MCF 10A (cell line): Measurements from ENCODE around the gene PIANP. TPM values are rescaled to one million over a fixed set of nuclear protein-coding genes. Genes with fewer than 3 reads are reported as not detected.

Source experiments
- BruUV-seq: library from RNA; stranded (reverse); fragments of 400-500 nt; replicated peaks from 2 replicates; lab custom pipeline; 2021; lab: Mats Ljungman, UMichigan
- CTCF ChIA-PET: fragments of 300-600 bp; sonication (Branson Sonifier 250); formaldehyde crosslinking; extraction: SDS; loops from one replicate; lab custom pipeline; 2021; ENCODE audit warnings: antibody characterized with exemption, inconsistent platforms; lab: Yijun Ruan, JAX
- POLR2A ChIA-PET: fragments of 300-600, 350-650 bp; sonication (Branson Sonifier 250); formaldehyde crosslinking; extraction: SDS; loops from one replicate; lab custom pipeline; 2020; ENCODE audit warnings: antibody characterized with exemption, inconsistent platforms; lab: Yijun Ruan, JAX
- DNase-seq: peaks from one replicate; pipeline ENCODE4 v3.0.0-alpha.2; 2018; ENCODE audit not compliant: unreplicated experiment
- H3K27ac Mint-ChIP-seq: one replicate; pipeline ENCODE4 v1.8.0; 2022; ENCODE audit warnings: mild to moderate bottlenecking, low read depth, mixed read lengths; ENCODE audit not compliant: unreplicated experiment
- H3K27me3 Mint-ChIP-seq: one replicate; pipeline ENCODE4 v1.8.0; 2022; ENCODE audit warnings: mixed read lengths; ENCODE audit not compliant: insufficient read depth, unreplicated experiment
- H3K36me3 Mint-ChIP-seq: one replicate; pipeline ENCODE4 v1.8.0; 2022; ENCODE audit warnings: mild to moderate bottlenecking, moderate library complexity, mixed read lengths; ENCODE audit not compliant: insufficient read depth, unreplicated experiment
- H3K4me1 Mint-ChIP-seq: one replicate; pipeline ENCODE4 v1.8.0; 2022; ENCODE audit warnings: mixed read lengths; ENCODE audit not compliant: insufficient read depth, unreplicated experiment
- H3K4me3 Mint-ChIP-seq: one replicate; pipeline ENCODE4 v1.8.0; 2022; ENCODE audit warnings: mild to moderate bottlenecking, moderate library complexity, mixed read lengths; ENCODE audit not compliant: unreplicated experiment
- H3K9me3 Mint-ChIP-seq: one replicate; pipeline ENCODE4 v1.8.0; 2022; ENCODE audit warnings: mixed read lengths; ENCODE audit not compliant: unreplicated experiment
- intact Hi-C: fragments of 100-400 bp; cut with micrococcal nuclease; formaldehyde crosslinking; loops from 2 replicates; pipeline ENCODE4 v1.14.1; 2022
- total RNA-seq: library from RNA; stranded (reverse); gene quantifications from 2 replicates; pipeline ENCODE4 v1.2.3, GENCODE V29; 2022
- TF ChIP-seq, protein P1 (sequence below): fragments of 200-600 bp; IDR thresholded peaks from one replicate; pipeline ENCODE4 v1.8.0; 2022; ENCODE audit warnings: antibody characterized with exemption, mild to moderate bottlenecking; ENCODE audit not compliant: unreplicated experiment

The PIANP gene
- total RNA-seq, 1 experiment from 2014 or later, result not detected

DNA sequence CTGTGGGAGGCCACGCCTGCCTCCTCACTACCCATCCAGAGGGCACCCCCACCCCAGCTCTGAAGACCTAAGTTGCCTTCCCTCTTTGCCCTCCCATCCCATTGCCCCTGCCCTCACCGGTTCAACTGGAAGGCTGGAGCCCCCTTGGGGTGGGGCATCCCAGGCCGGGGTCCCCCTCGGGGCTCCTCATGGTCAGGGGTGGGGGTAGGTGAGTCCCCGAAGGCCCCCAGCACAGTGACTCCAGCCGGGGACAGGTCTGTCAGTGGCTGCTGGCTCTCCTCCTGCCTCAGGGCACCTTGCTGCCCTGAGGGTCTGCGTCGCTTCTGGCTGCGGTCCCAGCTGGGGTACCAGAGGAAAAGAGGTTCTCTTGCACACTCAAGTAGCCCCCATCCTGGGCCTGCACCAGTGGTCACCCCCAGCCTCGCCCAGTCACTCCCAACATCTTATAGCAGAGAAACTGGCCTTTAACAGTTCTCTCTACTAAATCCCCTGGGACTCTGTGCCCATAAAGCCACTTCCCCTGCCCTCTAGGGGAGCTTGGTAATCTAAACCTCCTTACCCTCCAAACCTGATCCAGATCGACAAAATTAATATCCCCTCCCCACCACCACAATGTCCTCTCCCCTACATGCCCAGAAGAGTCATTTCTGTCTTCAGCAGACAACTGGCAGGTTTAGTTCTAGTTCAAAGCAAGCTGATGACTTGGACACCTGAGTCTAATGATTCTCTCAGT is 5.1 kb downstream of the PIANP start:
- H3K4me1 Mint-ChIP-seq, result peaks cover 8% of the 10 kb centered on the region
- H3K36me3 Mint-ChIP-seq, result no peaks in the 10 kb centered on the region
- ChIA-PET POLR2A (interaction anchor here (0.9 to 1.3 kb wide), 3 partner anchors 10 to 28 kb away, joined by 3 to 9 read pairs (median 5); partner anchors contain the start of gene COPS7A), CTCF (interaction anchor here (0.6 to 1.3 kb wide), 4 partner anchors 11 to 88 kb away, joined by 3 read pairs; no protein-coding TSS in a partner anchor)
- DNase-seq, result no peak
- intact Hi-C loops, result loop anchor here (2.0 to 5.0 kb wide), 2 partner anchors 133 to 273 kb away; no protein-coding TSS in a partner anchor
- no peak overlapping the region for H3K4me3 Mint-ChIP-seq
- TF ChIP-seq, protein P1, sequence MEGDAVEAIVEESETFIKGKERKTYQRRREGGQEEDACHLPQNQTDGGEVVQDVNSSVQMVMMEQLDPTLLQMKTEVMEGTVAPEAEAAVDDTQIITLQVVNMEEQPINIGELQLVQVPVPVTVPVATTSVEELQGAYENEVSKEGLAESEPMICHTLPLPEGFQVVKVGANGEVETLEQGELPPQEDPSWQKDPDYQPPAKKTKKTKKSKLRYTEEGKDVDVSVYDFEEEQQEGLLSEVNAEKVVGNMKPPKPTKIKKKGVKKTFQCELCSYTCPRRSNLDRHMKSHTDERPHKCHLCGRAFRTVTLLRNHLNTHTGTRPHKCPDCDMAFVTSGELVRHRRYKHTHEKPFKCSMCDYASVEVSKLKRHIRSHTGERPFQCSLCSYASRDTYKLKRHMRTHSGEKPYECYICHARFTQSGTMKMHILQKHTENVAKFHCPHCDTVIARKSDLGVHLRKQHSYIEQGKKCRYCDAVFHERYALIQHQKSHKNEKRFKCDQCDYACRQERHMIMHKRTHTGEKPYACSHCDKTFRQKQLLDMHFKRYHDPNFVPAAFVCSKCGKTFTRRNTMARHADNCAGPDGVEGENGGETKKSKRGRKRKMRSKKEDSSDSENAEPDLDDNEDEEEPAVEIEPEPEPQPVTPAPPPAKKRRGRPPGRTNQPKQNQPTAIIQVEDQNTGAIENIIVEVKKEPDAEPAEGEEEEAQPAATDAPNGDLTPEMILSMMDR, result no peak
- H3K27me3 Mint-ChIP-seq, result peaks cover 37% of the 10 kb centered on the region
- no peaks in the 10 kb centered on the region for H3K9me3 Mint-ChIP-seq
- no peak overlapping the region for H3K27ac Mint-ChIP-seq
- no TSS peak for BruUV-seq

DNA sequence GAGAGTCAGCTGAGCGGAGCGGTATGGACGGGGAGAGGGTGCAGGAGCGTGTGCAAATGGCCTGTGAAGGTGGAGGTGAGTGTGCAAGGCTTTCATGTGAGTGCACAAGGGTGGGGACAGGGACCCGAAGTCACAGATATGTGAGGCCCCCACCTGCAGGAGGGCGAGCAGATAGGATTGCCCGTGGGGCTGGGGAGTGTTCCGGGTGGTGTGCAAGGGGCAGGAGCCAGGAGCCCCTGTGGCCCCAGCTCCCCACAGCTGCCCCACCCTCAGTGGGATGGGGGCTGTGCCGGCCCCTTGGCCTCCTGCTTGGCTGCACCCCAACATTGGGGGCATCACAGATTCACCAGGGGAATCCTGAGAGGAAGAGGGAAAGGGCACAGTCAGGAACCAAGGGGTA is 5.9 kb downstream of the PIANP start:
- no TSS peak for BruUV-seq
- Mint-ChIP-seq H3K36me3 (peaks cover 2% of the 10 kb centered on the region), H3K4me3 (no peak overlapping the region), H3K4me1 (peaks cover 7% of the 10 kb centered on the region), H3K27me3 (peaks cover 30% of the 10 kb centered on the region), H3K9me3 (no peaks in the 10 kb centered on the region), H3K27ac (no peak overlapping the region)
- POLR2A ChIA-PET, result no interaction called here
- TF ChIP-seq, protein P1, result no peak
- intact Hi-C loops, result loop anchor here (5.0 kb wide), 1 partner anchor 132 kb away; no protein-coding TSS in a partner anchor
- CTCF ChIA-PET, result no interaction called here
- DNase-seq, result no peak

- H3K4me3 Mint-ChIP-seq, result no peak overlapping the region
- ChIA-PET POLR2A (no interaction called here), CTCF (no interaction called here)
- TF ChIP-seq, protein P1, result no peak
- H3K9me3 Mint-ChIP-seq, result no peaks in the 10 kb centered on the region
- peaks cover 10% of the 10 kb centered on the region for H3K36me3 Mint-ChIP-seq
- no peak for DNase-seq
- H3K4me1 Mint-ChIP-seq, result no peaks in the 10 kb centered on the region
- H3K27me3 Mint-ChIP-seq, result peaks cover 22% of the 10 kb centered on the region
- H3K27ac Mint-ChIP-seq, result no peak overlapping the region
- BruUV-seq, result no TSS peak
- intact Hi-C loops, result no loop called here
Measured at GRCh38 chr12:6693832-6694355, 6.7 kb downstream of the PIANP start.

- intact Hi-C loops, result no loop called here
- no peak overlapping the region for H3K27ac Mint-ChIP-seq
- CTCF ChIA-PET, result interaction anchor here (0.5 to 0.6 kb wide), 2 partner anchors 89 to 617 kb away, joined by 3 read pairs; no protein-coding TSS in a partner anchor
- no peak overlapping the region for H3K4me3 Mint-ChIP-seq
- no peaks in the 10 kb centered on the region for H3K9me3 Mint-ChIP-seq
- TF ChIP-seq, protein P1, result no peak
- no peak for DNase-seq
- H3K27me3 Mint-ChIP-seq, result peaks cover 12% of the 10 kb centered on the region
- peaks cover 4% of the 10 kb centered on the region for H3K4me1 Mint-ChIP-seq
- no TSS peak for BruUV-seq
- peaks cover 10% of the 10 kb centered on the region for H3K36me3 Mint-ChIP-seq
- POLR2A ChIA-PET, result interaction anchor here (0.9 to 5.6 kb wide), 2 partner anchors 25 to 31 kb away, joined by 5 to 159 read pairs; partner anchors contain the start of gene COPS7A
Measured at GRCh38 chr12:6692888-6693287, 7.7 kb downstream of the PIANP start.
